Measurements from ENCODE around the gene PWWP2B.

The PWWP2B gene

GRCh38 chr10:132392811-132393694 lies 3.9 kb upstream of the PWWP2B start:
- no peak overlapping the region for H2AFZ ChIP-seq (ENCODE audit: low read length)
- H3K9me3 ChIP-seq (ENCODE audit: low read length) = no peaks in the 10 kb centered on the region
- H3K79me2 ChIP-seq (ENCODE audit: insufficient read depth, low read length) = no peaks in the 10 kb centered on the region
- TF ChIP-seq EZH2 (IDR thresholded peaks at IDR 0.05; ENCODE audit: borderline replicate concordance, low read length) = no peak
- TF ChIP-seq, protein P1, sequence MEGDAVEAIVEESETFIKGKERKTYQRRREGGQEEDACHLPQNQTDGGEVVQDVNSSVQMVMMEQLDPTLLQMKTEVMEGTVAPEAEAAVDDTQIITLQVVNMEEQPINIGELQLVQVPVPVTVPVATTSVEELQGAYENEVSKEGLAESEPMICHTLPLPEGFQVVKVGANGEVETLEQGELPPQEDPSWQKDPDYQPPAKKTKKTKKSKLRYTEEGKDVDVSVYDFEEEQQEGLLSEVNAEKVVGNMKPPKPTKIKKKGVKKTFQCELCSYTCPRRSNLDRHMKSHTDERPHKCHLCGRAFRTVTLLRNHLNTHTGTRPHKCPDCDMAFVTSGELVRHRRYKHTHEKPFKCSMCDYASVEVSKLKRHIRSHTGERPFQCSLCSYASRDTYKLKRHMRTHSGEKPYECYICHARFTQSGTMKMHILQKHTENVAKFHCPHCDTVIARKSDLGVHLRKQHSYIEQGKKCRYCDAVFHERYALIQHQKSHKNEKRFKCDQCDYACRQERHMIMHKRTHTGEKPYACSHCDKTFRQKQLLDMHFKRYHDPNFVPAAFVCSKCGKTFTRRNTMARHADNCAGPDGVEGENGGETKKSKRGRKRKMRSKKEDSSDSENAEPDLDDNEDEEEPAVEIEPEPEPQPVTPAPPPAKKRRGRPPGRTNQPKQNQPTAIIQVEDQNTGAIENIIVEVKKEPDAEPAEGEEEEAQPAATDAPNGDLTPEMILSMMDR (IDR thresholded peaks at IDR 0.05; ENCODE audit: low read length) = no peak
- no peaks in the 10 kb centered on the region for H3F3A ChIP-seq (ENCODE audit: insufficient read depth, low read length)
- H3K27me3 ChIP-seq (ENCODE audit: insufficient read depth, low read length) = 0 out of 2 replicates have a peak, but pooled peaks cover 6% of the 10 kb centered on the region
- no peak overlapping the region for H3K9ac ChIP-seq (ENCODE audit: low read length)
- H3K27ac ChIP-seq (ENCODE audit: low read depth, low read length, poor library complexity, severe bottlenecking) = no peak overlapping the region
- no peaks in the 10 kb centered on the region for H3K36me3 ChIP-seq (ENCODE audit: insufficient read depth, low read length)
- H3K4me2 ChIP-seq (ENCODE audit: low read length) = no peak overlapping the region
- no peaks in the 10 kb centered on the region for H4K20me1 ChIP-seq (ENCODE audit: insufficient read depth, low read length)
- H3K9me2 ChIP-seq (ENCODE audit: low read depth, low read length) = no peaks in the 10 kb centered on the region
- no peaks in the 10 kb centered on the region for H3K4me1 ChIP-seq (ENCODE audit: insufficient read depth, low read length, severe bottlenecking)
- H3K4me3 ChIP-seq (ENCODE audit: low read depth, low read length, poor library complexity, severe bottlenecking) = no peak overlapping the region

- Histone ChIP-seq H3K27me3 (ENCODE audit: insufficient read depth, low read length) (0 out of 2 replicates have a peak, but pooled peaks cover 6% of the 10 kb centered on the region), H4K20me1 (ENCODE audit: insufficient read depth, low read length) (no peaks in the 10 kb centered on the region), H3K9me3 (ENCODE audit: low read length) (no peaks in the 10 kb centered on the region), H2AFZ (ENCODE audit: low read length) (no peak overlapping the region), H3K4me2 (ENCODE audit: low read length) (no peak overlapping the region), H3K79me2 (ENCODE audit: insufficient read depth, low read length) (no peaks in the 10 kb centered on the region), H3F3A (ENCODE audit: insufficient read depth, low read length) (no peaks in the 10 kb centered on the region), H3K27ac (ENCODE audit: low read depth, low read length, poor library complexity, severe bottlenecking) (no peak overlapping the region), H3K9ac (ENCODE audit: low read length) (no peak overlapping the region), H3K4me1 (ENCODE audit: insufficient read depth, low read length, severe bottlenecking) (no peaks in the 10 kb centered on the region), H3K4me3 (ENCODE audit: low read depth, low read length, poor library complexity, severe bottlenecking) (no peak overlapping the region), H3K36me3 (ENCODE audit: insufficient read depth, low read length) (no peaks in the 10 kb centered on the region), H3K9me2 (ENCODE audit: low read depth, low read length) (no peaks in the 10 kb centered on the region)
- TF ChIP-seq EZH2 (IDR thresholded peaks at IDR 0.05; ENCODE audit: borderline replicate concordance, low read length) = no peak
- TF ChIP-seq, protein P1 (IDR thresholded peaks at IDR 0.05; ENCODE audit: low read length) = no peak
Observed at GRCh38 chr10:132393695-132394181, 3.3 kb upstream of the PWWP2B start.

GRCh38 chr10:132394201-132394811 lies 2.7 kb upstream of the PWWP2B start:
- Histone ChIP-seq H4K20me1 (ENCODE audit: insufficient read depth, low read length) (no peaks in the 10 kb centered on the region), H3K27me3 (ENCODE audit: insufficient read depth, low read length) (0 out of 2 replicates have a peak, but pooled peaks cover 6% of the 10 kb centered on the region), H3K36me3 (ENCODE audit: insufficient read depth, low read length) (no peaks in the 10 kb centered on the region), H3K9ac (ENCODE audit: low read length) (no peak overlapping the region), H3K4me1 (ENCODE audit: insufficient read depth, low read length, severe bottlenecking) (no peaks in the 10 kb centered on the region), H3K4me2 (ENCODE audit: low read length) (no peak overlapping the region), H2AFZ (ENCODE audit: low read length) (no peak overlapping the region), H3F3A (ENCODE audit: insufficient read depth, low read length) (no peaks in the 10 kb centered on the region), H3K9me2 (ENCODE audit: low read depth, low read length) (no peaks in the 10 kb centered on the region), H3K4me3 (ENCODE audit: low read depth, low read length, poor library complexity, severe bottlenecking) (no peak overlapping the region), H3K27ac (ENCODE audit: low read depth, low read length, poor library complexity, severe bottlenecking) (no peak overlapping the region), H3K79me2 (ENCODE audit: insufficient read depth, low read length) (no peaks in the 10 kb centered on the region), H3K9me3 (ENCODE audit: low read length) (no peaks in the 10 kb centered on the region)
- TF ChIP-seq, protein P1 (IDR thresholded peaks at IDR 0.05; ENCODE audit: low read length) = no peak
- TF ChIP-seq EZH2 (IDR thresholded peaks at IDR 0.05; ENCODE audit: borderline replicate concordance, low read length) = no peak

Data from OCI-LY1 (cell line).